Stimulated activated naive CD4-positive, alpha-beta T cell (primary cell): ENCODE measurements around the gene ZCCHC3.
"Not testable (repeated sequence)": the region's sequence is repeated elsewhere in the genome, so short reads cannot be mapped to it uniquely, and the experiment has no call there.

Source experiments
- DNase-seq, 6 experiments: peaks; one replicate each; lab custom pipeline; 2025; lab: John Stamatoyannopoulos, UW

The ZCCHC3 gene

GRCh38 chr20:297098-297924, at the start of gene ZCCHC3:
TSS of gene ZCCHC3 (plus strand) at chr20:297570. CDS start at chr20:297587, 17 bp downstream.
- peak; percentile 68 to 88 (median 80) for DNase-seq

- no peak for DNase-seq
These were observed 46.0 kb upstream of the ZCCHC3 start for GRCh38 chr20:251354-251753.

GRCh38 chr20:252801-253200, 44.6 kb upstream of the ZCCHC3 start:
- no peak for DNase-seq

- not testable (repeated sequence) for DNase-seq
These were observed 43.9 kb upstream of the ZCCHC3 start for GRCh38 chr20:253447-253846.

GRCh38 chr20:257419-257818, 40.0 kb upstream of the ZCCHC3 start, which contains the start of gene DEFB132:
TSS of gene DEFB132 (plus strand) at chr20:257724. CDS start at chr20:257779, 55 bp downstream.
- no peak for DNase-seq

GRCh38 chr20:258269-258858, 39.0 kb upstream of the ZCCHC3 start:
- DNase-seq: no peak

GRCh38 chr20:258963-259362, 38.4 kb upstream of the ZCCHC3 start:
- DNase-seq: no peak

- DNase-seq: no peak
These were observed 37.4 kb upstream of the ZCCHC3 start for GRCh38 chr20:259981-260380.

GRCh38 chr20:263701-264100, 33.7 kb upstream of the ZCCHC3 start:
- no peak for DNase-seq

GRCh38 chr20:266596-267562, 30.5 kb upstream of the ZCCHC3 start:
- DNase-seq: peak; percentile 66 to 88 (median 84)

GRCh38 chr20:270517-270916, 26.9 kb upstream of the ZCCHC3 start:
- DNase-seq: no peak

- no peak for DNase-seq
These were observed 26.3 kb upstream of the ZCCHC3 start for GRCh38 chr20:271069-271468.

GRCh38 chr20:271528-271927, 25.8 kb upstream of the ZCCHC3 start:
- no peak for DNase-seq

GRCh38 chr20:272718-273117, 24.7 kb upstream of the ZCCHC3 start:
- DNase-seq: no peak

GRCh38 chr20:273884-274283, 23.5 kb upstream of the ZCCHC3 start:
- DNase-seq: no peak

- no peak for DNase-seq
These were observed 21.6 kb upstream of the ZCCHC3 start for GRCh38 chr20:275791-276190.

GRCh38 chr20:276620-277495, 20.5 kb upstream of the ZCCHC3 start:
- DNase-seq: no peak

- no peak for DNase-seq
These were observed 19.9 kb upstream of the ZCCHC3 start for GRCh38 chr20:277496-277781.

- DNase-seq: no peak
These were observed 19.2 kb upstream of the ZCCHC3 start for GRCh38 chr20:278181-278580.

GRCh38 chr20:278607-279571, 18.5 kb upstream of the ZCCHC3 start:
- no peak for DNase-seq
